ENCODE data around the gene HES1. TPM values are rescaled to one million over a fixed set of nuclear protein-coding genes. Genes with fewer than 3 reads are reported as not detected.
"Not testable (repeated sequence)": the region's sequence is repeated elsewhere in the genome, so short reads cannot be mapped to it uniquely, and the experiment has no call there.

Gene HES1
- 4.0 TPM for total RNA-seq

- DNase-seq (ENCODE audit: low read depth in 2 of 3, low spot score in 2 of 3): peak in 2 of 3 donors; percentile 58 to 69
Measured at GRCh38 chr3:194135806-194136518, at the start of gene HES1. Gene HES1, plus strand, starts transcription at chr3:194136148. Its CDS starts 233 bp downstream, at chr3:194136381.

DNA sequence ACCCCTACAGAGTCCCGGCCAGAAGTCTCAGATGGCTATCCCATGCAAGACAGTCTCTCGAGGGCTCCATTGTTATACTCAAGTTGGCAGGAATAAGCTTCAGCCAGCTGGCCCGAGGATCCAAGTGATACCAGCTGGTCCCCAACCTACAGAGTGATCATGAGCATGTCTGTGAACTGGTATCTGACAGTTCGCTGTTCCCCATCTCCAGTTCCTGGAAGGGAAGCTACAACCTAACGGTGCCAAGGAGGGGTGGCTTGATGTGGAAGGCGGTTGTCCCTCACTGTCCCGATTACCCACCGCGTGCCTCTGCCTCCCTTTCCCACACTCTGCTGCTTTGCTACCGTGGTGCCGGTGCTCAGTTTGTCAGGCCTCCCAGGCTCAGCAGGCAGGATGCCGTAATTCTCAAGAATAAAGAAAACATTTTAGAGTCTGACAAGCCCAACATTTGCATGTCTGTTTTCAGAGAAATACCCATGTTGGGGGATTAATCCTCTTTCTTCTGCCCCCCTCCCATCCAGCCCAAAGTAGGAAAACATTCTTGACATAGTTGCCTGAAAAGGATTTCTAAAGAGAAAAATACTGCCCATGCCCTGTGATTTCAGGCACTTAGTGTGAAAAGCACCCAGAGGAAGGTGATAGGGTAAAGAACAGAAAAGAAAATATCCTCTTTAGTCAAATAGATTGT lies 49.4 kb upstream of the HES1 start:
- no peak for DNase-seq (ENCODE audit: low read depth in 2 of 3, low spot score in 2 of 3)

DNA sequence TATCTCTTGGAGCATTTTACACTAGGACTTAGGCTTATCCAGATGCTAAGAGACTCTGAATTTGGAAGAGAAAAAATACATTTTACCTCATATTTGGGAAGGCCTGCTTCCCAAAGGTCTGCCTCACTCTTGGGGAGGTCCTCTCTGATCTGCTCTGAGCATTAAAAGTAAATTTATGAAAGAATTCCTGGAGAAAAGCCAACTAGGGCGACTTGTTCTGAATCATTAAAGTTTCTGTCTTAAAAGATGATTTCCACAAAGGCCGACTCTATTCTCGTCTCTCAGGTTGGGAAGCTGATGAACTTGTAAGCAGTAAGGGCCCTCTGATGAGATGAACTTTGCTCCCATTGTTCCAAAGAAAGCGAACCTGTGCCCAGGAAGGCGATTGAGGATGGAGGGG lies 48.7 kb upstream of the HES1 start:
- DNase-seq (ENCODE audit: low read depth in 2 of 3, low spot score in 2 of 3): no peak

DNA sequence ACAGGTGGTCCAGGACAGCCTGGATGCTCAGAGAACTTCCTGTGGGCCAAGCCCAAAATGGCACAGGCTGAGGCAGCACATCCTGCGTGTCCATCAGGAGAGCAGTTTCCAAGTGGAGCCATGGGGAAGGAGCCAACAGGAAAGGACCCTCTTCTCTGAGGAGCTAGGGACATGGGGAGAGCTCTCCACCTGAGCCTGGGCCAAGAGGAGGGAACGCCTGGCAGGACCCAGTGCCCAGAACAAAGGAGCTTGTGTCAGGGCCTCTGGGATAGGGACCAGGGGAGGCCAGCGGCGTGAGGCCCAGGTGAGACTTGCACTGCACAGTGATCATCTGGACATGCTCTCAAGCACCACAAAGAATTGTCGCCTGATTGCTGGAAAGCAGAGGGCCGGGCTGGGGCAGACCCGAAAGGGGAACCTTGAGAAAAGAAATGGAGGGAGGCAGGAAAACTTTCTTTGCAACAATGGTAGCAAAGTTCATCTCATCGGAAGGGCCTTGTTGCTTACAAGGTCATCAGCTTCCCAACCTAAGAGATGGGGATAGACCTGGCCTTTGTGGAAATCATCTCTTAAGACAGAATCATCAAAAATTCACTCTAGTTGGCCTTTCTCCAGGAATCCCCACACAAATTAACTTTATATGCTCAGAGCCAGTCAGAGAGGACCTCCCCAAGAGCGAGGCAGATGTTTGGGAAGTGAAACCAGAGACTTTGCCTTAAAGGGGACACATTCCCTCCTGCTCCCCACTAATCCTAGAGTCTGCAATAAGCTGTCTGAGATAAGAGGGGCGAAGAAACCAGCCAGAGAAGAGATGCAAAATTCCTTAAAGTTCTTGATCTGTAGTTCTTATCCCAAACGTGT lies 47.7 kb upstream of the HES1 start:
- DNase-seq (ENCODE audit: low read depth in 2 of 3, low spot score in 2 of 3): no peak

GRCh38 chr3:194089357-194090177 lies 46.4 kb upstream of the HES1 start:
- peak in 2 of 3 donors; percentile 94 to 95 for DNase-seq (ENCODE audit: low read depth in 2 of 3, low spot score in 2 of 3)

- not testable (repeated sequence) for DNase-seq (ENCODE audit: low read depth in 2 of 3, low spot score in 2 of 3)
Measured at GRCh38 chr3:194090178-194090555, 45.8 kb upstream of the HES1 start.

- no peak for DNase-seq (ENCODE audit: low read depth in 2 of 3, low spot score in 2 of 3)
Measured at GRCh38 chr3:194090716-194091115, 45.2 kb upstream of the HES1 start.

DNA sequence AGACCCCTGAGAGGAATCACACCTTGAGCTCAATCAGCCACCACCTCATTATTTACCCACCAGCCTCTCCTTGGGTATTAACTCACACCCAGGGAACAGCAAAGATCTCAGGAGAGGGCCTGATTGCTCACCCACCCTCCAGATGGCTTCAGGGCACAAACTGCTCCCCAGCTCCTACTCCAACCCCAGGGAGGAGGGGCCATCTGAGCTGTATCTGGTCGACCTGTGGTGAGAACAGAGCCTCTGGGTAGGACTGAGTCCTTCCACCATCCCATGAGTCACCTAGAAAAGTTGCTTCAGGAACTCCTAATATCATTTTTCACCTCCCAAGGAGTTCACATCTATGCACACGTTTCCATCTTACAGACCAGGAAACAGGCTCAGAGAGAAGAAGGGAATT lies 44.8 kb upstream of the HES1 start:
- no peak for DNase-seq (ENCODE audit: low read depth in 2 of 3, low spot score in 2 of 3)

DNA sequence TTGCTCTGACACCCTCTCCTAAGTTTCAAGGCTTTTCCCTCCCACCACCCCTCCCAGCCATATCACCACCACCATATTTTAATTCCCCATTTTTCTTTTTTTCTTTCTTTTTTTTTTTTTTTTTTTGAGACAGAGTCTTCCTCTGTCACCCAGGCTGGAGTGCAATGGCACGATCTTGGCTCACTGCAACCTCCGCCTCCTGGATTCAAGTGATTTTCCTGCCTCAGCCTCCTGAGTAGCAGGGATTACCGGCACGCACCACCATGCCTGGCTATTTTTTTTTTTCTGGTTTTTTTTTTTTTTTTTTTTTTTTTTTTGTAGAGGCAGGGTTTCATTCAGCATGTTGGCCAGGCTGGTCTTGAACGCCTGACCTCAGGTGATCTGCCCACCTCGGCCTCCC lies 44.1 kb upstream of the HES1 start:
- DNase-seq (ENCODE audit: low read depth in 2 of 3, low spot score in 2 of 3): not testable (repeated sequence)

- DNase-seq (ENCODE audit: low read depth in 2 of 3, low spot score in 2 of 3): no peak
Measured at GRCh38 chr3:194092881-194093301, 43.1 kb upstream of the HES1 start.

GRCh38 chr3:194093842-194094241 lies 42.1 kb upstream of the HES1 start:
- DNase-seq (ENCODE audit: low read depth in 2 of 3, low spot score in 2 of 3): no peak

GRCh38 chr3:194095464-194095863 lies 40.5 kb upstream of the HES1 start:
- DNase-seq (ENCODE audit: low read depth in 2 of 3, low spot score in 2 of 3): peak in 2 of 3 donors; percentile 33 to 57

DNA sequence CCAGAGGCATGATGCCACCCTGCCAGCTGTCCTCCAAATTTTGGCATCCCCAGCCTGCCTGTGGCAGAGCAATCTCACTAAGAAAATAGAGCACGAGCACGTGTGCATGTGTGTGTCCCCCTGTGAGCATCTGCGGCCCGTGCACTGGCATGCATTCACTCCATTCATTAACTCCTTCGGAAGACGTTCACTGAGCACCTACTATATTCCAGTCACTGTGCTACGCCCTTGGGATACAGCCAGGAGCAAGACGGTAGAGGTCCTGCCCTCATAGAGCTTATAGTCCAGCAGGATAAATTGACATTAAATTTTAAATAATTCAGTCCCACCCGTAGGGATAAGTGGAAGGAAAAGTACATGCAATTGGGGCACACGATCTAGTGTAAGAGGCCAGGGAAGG lies 40.0 kb upstream of the HES1 start:
- no peak for DNase-seq (ENCODE audit: low read depth in 2 of 3, low spot score in 2 of 3)

GRCh38 chr3:194097141-194097882 lies 38.6 kb upstream of the HES1 start:
- no peak for DNase-seq (ENCODE audit: low read depth in 2 of 3, low spot score in 2 of 3)

DNA sequence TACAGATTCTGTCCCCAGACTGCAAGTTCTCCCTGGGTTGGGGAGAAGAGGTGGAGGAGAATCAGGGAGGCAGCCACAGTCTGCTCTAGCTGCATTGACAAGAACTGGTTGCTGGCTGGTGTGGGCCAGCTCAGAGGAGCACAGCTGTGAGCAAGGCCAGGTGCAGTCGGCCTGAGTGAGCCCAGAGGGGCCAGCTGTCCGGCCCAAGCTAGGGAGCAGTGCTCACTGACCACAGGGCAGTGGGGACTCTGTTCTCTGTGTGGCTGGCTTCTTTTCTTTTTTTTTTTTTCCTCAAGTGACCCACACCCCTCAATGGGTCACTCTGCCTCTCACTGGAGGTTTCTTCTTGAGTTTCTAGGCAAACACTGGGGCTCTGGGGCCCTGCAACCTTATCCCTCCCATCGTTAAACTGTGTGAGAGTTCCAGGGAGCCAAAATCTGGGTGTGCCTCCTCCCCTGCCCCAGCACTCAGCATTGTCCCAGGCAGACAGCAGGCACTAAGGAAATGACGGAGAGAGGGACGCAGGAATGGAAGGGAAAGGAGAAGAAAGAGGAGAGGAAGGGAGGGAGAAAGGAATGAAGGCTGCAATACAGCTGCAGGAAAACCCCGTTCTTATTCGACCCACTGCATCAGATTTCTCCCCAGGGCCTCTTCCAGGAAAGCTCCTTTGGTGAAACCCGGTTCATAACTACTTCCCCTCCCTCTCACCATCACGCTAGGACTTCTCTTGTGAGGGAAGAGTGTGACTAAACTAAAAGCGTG lies 37.7 kb upstream of the HES1 start:
- DNase-seq (ENCODE audit: low read depth in 2 of 3, low spot score in 2 of 3): peak in 1 of 3 donors; percentile 11

GRCh38 chr3:194098843-194099183 lies 37.1 kb upstream of the HES1 start:
- no peak for DNase-seq (ENCODE audit: low read depth in 2 of 3, low spot score in 2 of 3)

DNA sequence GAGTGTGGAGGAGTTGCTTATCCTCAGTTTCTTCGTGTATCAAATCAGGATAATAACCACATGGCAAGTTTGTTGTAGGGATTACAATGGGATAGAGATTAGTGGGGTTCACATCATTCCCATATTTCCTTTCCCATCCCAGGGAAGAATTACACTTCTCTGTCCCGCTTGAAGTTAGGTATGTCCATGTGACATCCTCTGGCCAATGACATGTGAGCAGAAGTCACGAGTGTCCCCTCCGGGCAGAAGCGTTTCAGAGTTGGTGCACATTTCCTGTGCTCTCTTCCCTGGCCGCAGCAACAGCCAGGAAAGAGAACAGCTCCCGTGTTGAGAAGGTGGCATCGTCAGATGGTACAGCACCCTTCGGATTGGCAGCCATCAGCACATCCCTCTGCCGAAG lies 36.7 kb upstream of the HES1 start:
- DNase-seq (ENCODE audit: low read depth in 2 of 3, low spot score in 2 of 3): no peak

- no peak for DNase-seq (ENCODE audit: low read depth in 2 of 3, low spot score in 2 of 3)
Measured at GRCh38 chr3:194100856-194101390, 35.0 kb upstream of the HES1 start.
